ENCODE data around the gene MX2.

DNA sequence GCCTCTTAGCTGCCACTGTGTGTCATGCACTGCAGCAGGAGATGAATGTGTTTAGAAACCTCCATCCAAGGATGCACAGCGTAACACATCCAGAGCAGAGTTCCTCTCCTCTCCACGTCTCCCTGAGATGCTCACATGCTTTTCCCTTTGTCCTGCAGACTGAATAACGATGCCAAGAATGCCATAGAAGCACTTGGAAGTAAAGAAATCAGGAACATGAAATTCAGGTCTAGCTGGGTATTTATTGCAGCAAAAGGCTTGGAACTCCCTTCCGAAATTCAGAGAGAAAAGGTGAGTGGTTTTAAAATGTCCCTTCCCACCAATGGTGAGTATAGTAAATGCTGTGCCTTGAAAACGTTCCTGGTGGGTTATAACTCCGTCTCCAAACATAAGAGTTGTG, 13.4 kb upstream of the MX2 start:
- TF ChIP-seq, protein P1, sequence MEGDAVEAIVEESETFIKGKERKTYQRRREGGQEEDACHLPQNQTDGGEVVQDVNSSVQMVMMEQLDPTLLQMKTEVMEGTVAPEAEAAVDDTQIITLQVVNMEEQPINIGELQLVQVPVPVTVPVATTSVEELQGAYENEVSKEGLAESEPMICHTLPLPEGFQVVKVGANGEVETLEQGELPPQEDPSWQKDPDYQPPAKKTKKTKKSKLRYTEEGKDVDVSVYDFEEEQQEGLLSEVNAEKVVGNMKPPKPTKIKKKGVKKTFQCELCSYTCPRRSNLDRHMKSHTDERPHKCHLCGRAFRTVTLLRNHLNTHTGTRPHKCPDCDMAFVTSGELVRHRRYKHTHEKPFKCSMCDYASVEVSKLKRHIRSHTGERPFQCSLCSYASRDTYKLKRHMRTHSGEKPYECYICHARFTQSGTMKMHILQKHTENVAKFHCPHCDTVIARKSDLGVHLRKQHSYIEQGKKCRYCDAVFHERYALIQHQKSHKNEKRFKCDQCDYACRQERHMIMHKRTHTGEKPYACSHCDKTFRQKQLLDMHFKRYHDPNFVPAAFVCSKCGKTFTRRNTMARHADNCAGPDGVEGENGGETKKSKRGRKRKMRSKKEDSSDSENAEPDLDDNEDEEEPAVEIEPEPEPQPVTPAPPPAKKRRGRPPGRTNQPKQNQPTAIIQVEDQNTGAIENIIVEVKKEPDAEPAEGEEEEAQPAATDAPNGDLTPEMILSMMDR (IDR thresholded peaks at IDR 0.05; ENCODE audit: low read length) = no peak
- TF ChIP-seq EZH2 (optimal IDR thresholded peaks at IDR 0.05; ENCODE audit: low read depth, low read length) = no peak
- TF ChIP-seq EZH2phosphoT487 (IDR thresholded peaks at IDR 0.05; ENCODE audit: low read length) = no peak

All from MM.1S (cell line).